IPS DF 19.7 (cell line): ENCODE data around the gene KIF25.
"Not testable (repeated sequence)": the region's sequence is repeated elsewhere in the genome, so short reads cannot be mapped to it uniquely, and the experiment has no call there.

ENCODE experiments used
- DNase-seq: peaks from one replicate; pipeline ENCODE4 v3.0.0-alpha.2; 2013; ENCODE audit warnings: low read depth, low spot score

KIF25 gene

GRCh38 chr6:167995731-167996151 lies 1.7 kb upstream of the KIF25 start:
- DNase-seq = no peak

GRCh38 chr6:167996424-167997199 lies 859 bp upstream of the KIF25 start:
- DNase-seq = peak; percentile 28

GRCh38 chr6:167998215-167998614 lies 744 bp downstream of the KIF25 start:
- DNase-seq = no peak

DNA sequence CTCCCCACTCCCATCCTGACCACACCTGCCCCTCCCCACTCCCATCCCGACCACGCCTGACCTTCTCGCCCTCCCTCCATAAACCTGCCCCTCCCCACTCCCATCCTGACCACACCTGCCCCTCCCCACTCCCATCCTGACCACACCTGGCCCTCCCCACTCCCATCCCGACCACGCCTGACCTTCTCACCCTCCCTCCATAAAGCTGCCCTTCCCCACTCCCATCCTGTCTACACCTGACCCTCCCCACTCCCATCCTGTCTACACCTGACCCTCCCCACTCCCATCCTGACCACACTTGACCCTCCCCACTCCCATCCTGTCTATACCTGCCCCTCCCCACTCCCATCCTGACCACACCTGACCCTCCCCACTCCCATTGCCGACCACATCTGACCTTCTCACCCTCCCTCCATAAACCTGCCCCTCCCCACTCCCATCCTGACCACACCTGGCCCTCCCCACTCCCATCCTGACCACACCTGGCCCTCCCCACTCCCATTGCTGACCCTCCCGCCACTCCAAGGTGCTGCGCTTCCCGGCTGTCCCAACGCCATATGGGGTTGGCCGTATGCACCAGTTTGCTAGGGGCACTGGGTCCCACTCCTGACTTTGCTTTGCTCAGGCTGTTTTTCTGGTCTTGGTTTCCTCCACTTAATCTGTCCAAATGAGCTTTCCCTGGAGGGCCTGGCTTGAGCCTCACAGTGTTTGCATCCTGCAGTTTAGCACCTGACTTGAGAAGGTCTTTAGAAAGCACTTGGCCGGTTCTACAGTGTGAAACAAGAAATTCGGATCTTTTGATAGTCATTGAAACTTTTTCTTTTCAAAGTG lies 2.9 kb downstream of the KIF25 start:
- no peak for DNase-seq

- no peak for DNase-seq
These were observed 3.5 kb downstream of the KIF25 start for GRCh38 chr6:168001029-168001332.

- DNase-seq = not testable (repeated sequence)
These were observed 4.0 kb downstream of the KIF25 start for GRCh38 chr6:168001514-168001913.

DNA sequence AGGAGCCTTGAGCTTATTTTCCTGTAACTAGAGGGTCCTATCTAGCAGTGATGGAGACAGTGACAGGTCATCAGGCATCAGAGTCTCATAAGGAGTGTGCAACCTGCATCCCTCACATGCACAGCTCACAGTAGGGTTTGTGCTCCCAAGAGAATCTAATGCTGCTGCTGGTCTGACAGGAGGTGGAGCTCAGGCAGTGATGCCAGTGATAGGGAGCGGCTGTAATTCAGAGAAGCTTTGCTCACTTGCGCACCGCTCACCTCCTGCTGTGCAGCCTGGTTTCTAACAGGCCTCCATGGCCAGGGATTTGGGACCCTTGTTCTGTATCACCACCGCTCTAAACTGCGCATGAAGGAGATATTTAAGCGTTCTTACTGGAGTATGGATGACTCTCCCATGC lies 5.3 kb downstream of the KIF25 start:
- DNase-seq = no peak

- DNase-seq = no peak
These were observed 6.6 kb downstream of the KIF25 start for GRCh38 chr6:168004023-168004422.

GRCh38 chr6:168004945-168005344 lies 7.5 kb downstream of the KIF25 start:
- no peak for DNase-seq

DNA sequence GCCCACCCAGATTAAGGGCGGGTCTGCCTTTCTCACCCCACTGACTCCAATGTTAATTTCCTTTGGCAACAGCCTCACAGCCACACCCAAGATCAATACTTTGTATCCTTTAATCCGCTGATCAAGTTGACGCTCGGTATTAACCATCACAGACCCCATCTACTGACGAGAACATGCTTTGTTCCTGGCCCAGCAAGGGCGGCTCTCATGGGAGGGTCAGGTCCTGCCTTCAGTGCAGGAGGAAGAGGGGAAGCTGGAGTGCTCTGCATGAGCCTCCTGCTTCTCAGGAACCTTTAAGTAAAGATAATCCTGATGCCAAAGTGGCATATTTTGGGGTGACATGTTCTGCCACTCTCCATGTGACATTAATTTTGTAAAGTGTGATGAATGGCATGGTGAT lies 8.3 kb downstream of the KIF25 start:
- DNase-seq = no peak

DNA sequence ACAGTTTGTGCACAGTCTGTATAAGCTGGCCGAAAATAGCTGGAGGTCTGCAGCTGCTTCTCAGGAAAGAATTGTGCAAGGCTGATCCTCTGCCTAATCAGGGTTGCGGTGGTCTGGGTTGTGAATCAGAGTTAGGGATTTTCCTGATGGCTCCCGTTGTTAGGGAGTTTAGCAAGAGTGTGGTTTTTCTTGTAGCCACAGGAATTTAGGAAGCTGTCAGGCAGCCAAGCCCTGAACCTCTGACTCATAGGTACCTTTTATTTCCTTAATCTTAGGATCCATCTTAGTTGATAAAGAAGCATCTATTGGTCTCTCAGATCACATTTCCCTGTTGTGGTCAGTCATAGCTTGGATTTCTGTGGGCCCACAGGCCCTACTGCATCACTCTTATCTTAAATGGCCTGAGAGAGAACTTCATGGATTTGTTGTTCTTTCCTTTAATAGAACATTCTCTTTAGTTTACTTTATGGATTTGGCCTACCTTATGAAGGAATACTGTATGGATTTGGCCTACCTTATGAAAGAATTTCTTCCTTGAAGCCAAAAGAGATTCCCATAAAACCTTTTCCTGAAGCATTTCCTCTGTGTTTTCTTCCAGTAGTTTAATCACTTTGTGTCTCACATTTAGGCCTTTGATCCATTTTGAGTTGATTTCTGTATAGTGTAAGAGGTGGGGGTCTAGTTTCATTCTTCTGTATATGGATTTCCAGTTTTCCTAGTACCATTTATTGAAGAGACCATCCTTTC lies 10.3 kb downstream of the KIF25 start:
- no peak for DNase-seq

GRCh38 chr6:168009331-168009730 lies 11.9 kb downstream of the KIF25 start:
- DNase-seq = no peak

DNA sequence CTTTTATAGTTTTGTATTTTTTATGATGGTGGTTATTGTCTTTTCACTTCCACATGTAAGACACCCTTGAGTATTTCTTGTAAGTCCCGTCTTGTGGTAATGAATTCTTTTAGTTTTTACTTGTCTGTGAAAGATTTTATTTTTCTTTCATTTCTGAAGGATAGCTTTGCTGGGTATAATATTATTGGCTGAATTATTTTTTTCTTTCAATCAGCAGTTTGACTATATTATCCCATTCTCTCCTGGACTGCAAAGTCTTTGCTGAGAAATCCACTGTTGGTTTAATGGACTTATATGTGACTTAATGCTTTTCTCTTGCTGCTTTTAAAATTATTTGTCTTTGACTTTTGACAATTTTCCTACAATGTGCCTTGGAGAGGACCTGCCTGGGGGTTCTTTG lies 13.8 kb downstream of the KIF25 start:
- DNase-seq = no peak

DNA sequence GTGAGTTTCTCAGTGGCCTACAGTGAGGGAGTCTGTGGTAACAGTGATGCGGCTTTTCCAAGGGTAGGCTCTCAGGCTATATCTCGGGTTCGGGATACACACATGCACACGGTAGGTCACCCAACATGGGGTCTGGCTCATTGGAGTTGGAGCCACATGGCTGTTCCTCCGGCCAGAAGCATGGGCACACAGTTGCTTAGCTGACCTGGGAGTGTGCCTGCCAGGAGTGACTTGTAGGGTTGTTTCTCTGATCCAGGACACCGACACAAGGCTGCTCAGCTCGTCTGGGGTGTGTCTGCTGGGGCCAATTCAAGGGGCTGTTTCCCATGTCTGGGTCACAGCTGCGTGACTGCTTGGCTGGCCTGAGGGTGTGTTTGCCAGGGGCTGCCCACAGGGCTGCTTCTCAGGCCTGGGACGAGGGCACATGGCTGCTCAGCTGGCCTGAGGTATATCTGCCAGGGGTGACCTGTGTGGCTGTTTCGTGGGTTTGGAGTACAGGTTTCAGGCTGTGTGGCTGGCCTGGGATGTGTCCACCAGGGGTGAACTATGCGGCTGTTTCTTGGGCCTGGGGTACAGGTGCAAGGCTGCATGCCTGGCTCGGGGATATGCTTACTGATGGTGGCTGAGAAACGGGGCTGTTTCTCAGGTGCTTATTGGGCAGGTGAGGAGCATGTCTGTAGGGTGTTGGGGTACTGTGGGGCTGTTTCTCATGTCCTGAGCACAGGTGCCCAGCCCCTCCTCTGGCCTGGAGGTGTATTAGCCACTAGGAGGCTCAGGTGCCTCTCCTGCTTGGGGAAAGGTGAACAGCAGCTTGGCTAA lies 15.2 kb downstream of the KIF25 start:
- DNase-seq = no peak

DNA sequence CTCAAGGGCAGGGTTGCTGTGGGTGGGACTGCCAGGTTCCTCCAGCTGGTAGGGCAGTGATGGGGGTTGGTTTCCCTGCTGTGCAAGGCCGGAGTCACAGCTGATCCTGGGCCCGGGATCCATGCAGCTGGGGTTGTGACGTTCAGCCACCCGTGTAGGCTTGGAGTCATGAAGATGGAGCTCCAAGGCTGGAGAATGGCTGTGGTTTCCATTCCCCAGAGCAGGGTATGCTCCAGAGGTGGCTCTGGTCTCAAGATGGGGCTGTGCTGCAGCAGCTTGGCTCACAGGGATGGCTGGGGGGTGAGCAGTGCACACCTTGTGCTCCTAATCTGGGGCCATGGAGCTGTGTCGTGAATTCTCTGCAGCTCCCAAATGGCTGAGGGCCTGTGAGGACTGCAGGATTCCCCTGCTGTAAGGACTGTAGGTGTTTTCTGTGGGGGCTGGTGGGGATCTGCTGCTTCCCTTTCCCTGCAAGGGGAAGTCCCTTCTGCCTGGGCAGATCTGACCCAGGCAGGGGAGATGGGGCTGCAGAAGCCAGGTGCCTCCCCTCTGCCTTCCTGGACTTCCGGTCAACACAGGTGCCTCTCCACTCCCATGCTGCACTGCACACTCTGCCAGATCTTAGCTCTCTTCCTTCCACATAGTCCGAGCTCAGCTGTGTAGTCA lies 15.9 kb downstream of the KIF25 start:
- DNase-seq = no peak

GRCh38 chr6:168014428-168014827 lies 17.0 kb downstream of the KIF25 start:
- no peak for DNase-seq

- DNase-seq = no peak
These were observed 17.5 kb downstream of the KIF25 start for GRCh38 chr6:168015009-168015408.

DNA sequence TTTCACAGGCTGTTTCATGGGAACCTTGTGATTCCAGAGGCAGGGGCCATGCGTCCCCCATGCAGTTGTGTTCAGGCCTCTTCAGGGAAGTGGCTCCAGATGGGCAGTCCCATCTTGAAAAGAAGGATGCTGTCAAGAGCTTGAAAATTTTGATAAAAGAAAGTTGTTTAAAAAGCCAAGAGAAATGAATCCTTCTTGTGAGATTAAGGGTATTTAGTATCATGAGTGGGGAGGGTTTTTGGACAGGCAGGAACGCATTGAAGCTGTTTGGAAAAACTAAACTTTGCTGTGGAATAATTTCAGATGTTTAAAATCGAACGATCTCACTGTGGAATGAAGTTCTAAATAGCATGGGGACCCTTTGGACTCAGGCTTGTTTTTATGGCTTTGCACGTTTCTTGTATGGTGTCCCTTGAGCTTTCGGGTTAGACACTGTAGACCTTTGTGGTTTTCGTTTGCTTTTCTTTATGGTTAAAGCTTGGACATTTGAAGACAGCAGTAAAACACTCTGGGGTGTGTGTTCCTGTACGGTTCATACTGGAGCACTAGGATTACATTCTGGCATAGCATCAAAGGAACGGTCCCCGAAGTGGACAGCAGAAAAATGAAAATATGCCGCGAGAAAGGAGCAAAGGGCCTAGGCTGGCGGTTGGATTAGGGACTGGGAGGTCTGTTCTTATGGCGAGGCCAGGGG lies 18.2 kb downstream of the KIF25 start:
- DNase-seq = no peak

DNA sequence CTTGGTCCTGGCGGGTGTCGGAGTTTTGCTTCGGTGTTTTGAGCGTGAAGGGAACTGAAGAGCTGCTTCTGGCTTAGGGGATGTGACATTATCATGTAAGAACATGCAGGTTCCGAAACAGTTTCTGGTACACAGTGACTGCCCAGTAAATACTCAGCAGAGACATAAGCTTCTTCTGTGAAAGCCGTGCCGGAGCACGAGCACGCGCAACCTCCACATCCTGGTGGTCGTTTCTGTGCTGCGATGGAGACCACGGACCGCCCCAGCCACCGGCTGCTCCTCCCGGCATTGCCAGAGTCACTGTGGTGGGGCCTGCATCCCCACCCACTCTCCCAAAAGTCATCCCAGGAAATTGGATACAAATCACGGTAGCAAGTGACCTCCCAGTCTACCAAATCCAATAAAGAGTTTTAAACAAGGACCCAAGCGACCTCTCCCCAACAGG lies 18.7 kb downstream of the KIF25 start:
- DNase-seq = no peak
